H9 (cell line): ENCODE data around the gene DOK5. TPM values are rescaled to one million over a fixed set of nuclear protein-coding genes. Genes with fewer than 3 reads are reported as not detected.

Source experiments
- DNase-seq: peaks from one replicate; pipeline ENCODE4 v3.0.0-alpha.2; 2017
- H2AFZ ChIP-seq: one replicate; pipeline ENCODE4 v1.6.1; 2013; ENCODE audit warnings: mild to moderate bottlenecking, low read length, control low read depth, moderate library complexity
- H2AK5ac ChIP-seq: 2 replicates; pipeline ENCODE4 v1.6.1; 2013; ENCODE audit warnings: low read length, control low read depth, mixed read lengths; ENCODE audit not compliant: insufficient read length
- H2BK120ac ChIP-seq: one replicate; pipeline ENCODE4 v1.6.1; 2013; ENCODE audit warnings: low read depth, mild to moderate bottlenecking, low read length, control low read depth, inconsistent platforms; ENCODE audit not compliant: poor library complexity, severe bottlenecking
- H2BK12ac ChIP-seq: 2 replicates; pipeline ENCODE4 v1.6.1; 2013; ENCODE audit warnings: low read length, control low read depth, mixed read lengths, low read depth; ENCODE audit not compliant: insufficient read length
- H2BK15ac ChIP-seq: 2 replicates; pipeline ENCODE4 v1.6.1; 2013; ENCODE audit warnings: low read depth, low read length, control low read depth
- H2BK20ac ChIP-seq: one replicate; pipeline ENCODE4 v1.6.1; 2013; ENCODE audit warnings: low read depth, mild to moderate bottlenecking, low read length, control low read depth, inconsistent platforms; ENCODE audit not compliant: poor library complexity, severe bottlenecking
- H2BK5ac ChIP-seq: 2 replicates; pipeline ENCODE4 v1.6.1; 2013; ENCODE audit warnings: low read length, control low read depth, mixed read lengths; ENCODE audit not compliant: insufficient read length
- H3K14ac ChIP-seq: 2 replicates; pipeline ENCODE4 v1.6.1; 2013; ENCODE audit warnings: low read length, control low read depth; ENCODE audit not compliant: insufficient read depth
- H3K18ac ChIP-seq: 2 replicates; pipeline ENCODE4 v1.6.1; 2013; ENCODE audit warnings: low read depth, mild to moderate bottlenecking, mixed read lengths, low read length, control low read depth; ENCODE audit not compliant: insufficient read length
- H3K23ac ChIP-seq: 2 replicates; pipeline ENCODE4 v1.6.1; 2013; ENCODE audit warnings: low read length, control low read depth, mixed read lengths, low read depth; ENCODE audit not compliant: insufficient read length
- H3K23me2 ChIP-seq: 2 replicates; pipeline ENCODE4 v1.6.1; 2013; ENCODE audit warnings: low read depth, mild to moderate bottlenecking, mixed read lengths, low read length, control low read depth; ENCODE audit not compliant: insufficient read length, poor library complexity, severe bottlenecking
- H3K27ac ChIP-seq: 2 replicates; pipeline ENCODE4 v1.5.1; 2013; ENCODE audit warnings: low read length, control low read depth, mixed read lengths, low read depth; ENCODE audit not compliant: insufficient read length
- H3K27me3 ChIP-seq: 2 replicates; pipeline ENCODE4 v1.6.1; 2013; ENCODE audit warnings: low read length, control low read depth, inconsistent platforms; ENCODE audit not compliant: insufficient read depth
- H3K4ac ChIP-seq: 2 replicates; pipeline ENCODE4 v1.6.1; 2013; ENCODE audit warnings: low read depth, mild to moderate bottlenecking, control low read depth, inconsistent platforms, low read length, moderate library complexity
- H3K4me1 ChIP-seq: 2 replicates; pipeline ENCODE4 v1.6.1; 2013; ENCODE audit warnings: low read length, control low read depth, inconsistent platforms; ENCODE audit not compliant: insufficient read depth
- H3K4me2 ChIP-seq: 2 replicates; pipeline ENCODE4 v1.6.1; 2013; ENCODE audit warnings: low read length, control low read depth, mixed read lengths; ENCODE audit not compliant: insufficient read length, insufficient read depth
- H3K56ac ChIP-seq: 2 replicates; pipeline ENCODE4 v1.6.1; 2013; ENCODE audit warnings: low read depth, mild to moderate bottlenecking, mixed read lengths, low read length, control low read depth; ENCODE audit not compliant: insufficient read length
- H3K79me1 ChIP-seq: 2 replicates; pipeline ENCODE4 v1.6.1; 2013; ENCODE audit warnings: low read depth, mild to moderate bottlenecking, moderate library complexity, low read length, control low read depth, inconsistent platforms; ENCODE audit not compliant: insufficient read depth, poor library complexity, severe bottlenecking
- H3K79me2 ChIP-seq: 2 replicates; pipeline ENCODE4 v1.6.1; 2013; ENCODE audit warnings: low read length, control low read depth, inconsistent platforms; ENCODE audit not compliant: insufficient read depth
- H3K9ac ChIP-seq: 2 replicates; pipeline ENCODE4 v1.6.1; 2013; ENCODE audit warnings: low read length, control low read depth, mixed read lengths; ENCODE audit not compliant: insufficient read length; ENCODE audit errors: extremely low read depth
- H3K9me3 ChIP-seq: one replicate; pipeline ENCODE4 v1.6.1; 2013; ENCODE audit warnings: low read depth, low read length, inconsistent platforms; ENCODE audit not compliant: control insufficient read depth
- H3T11ph ChIP-seq: one replicate; pipeline ENCODE4 v1.6.1; 2013; ENCODE audit warnings: mild to moderate bottlenecking, low read length, control low read depth, inconsistent platforms
- H4K20me1 ChIP-seq: one replicate; pipeline ENCODE4 v1.6.1; 2013; ENCODE audit not compliant: control insufficient read depth, insufficient read length, insufficient read depth
- H4K5ac ChIP-seq: 2 replicates; pipeline ENCODE4 v1.6.1; 2013; ENCODE audit warnings: low read depth, mild to moderate bottlenecking, mixed read lengths, low read length, control low read depth; ENCODE audit not compliant: insufficient read length
- H4K8ac ChIP-seq: replicated peaks from 2 replicates; pipeline ENCODE4 v1.6.1; 2013; ENCODE audit warnings: low read length, control low read depth, mixed read lengths, low read depth; ENCODE audit not compliant: insufficient read length
- H4K91ac ChIP-seq: 2 replicates; pipeline ENCODE4 v1.6.1; 2013; ENCODE audit warnings: low read depth, mild to moderate bottlenecking, moderate library complexity, mixed read lengths, low read length, control low read depth; ENCODE audit not compliant: insufficient read length
- H3K27ac Mint-ChIP-seq, 3 experiments: 2 replicates in 2 of 3; 3 replicates in 1 of 3; pipeline ENCODE4 v1.8.0; 2020 to 2021; ENCODE audit warnings: mixed read lengths in 3 of 3, mild to moderate bottlenecking in 1 of 3, moderate library complexity in 1 of 3
- H3K27me3 Mint-ChIP-seq: 2 replicates; pipeline ENCODE4 v1.8.0; 2021; ENCODE audit warnings: low read depth, mild to moderate bottlenecking, moderate library complexity, mixed read lengths
- H3K36me3 Mint-ChIP-seq, 3 experiments: 2 replicates in 2 of 3; 3 replicates in 1 of 3; pipeline ENCODE4 v1.8.0; 2020 to 2021; ENCODE audit warnings: low read depth in 3 of 3, mixed read lengths in 3 of 3; ENCODE audit not compliant: insufficient read depth in 1 of 3
- H3K4me1 Mint-ChIP-seq, 2 experiments: 2 replicates each; pipeline ENCODE4 v1.8.0; 2020; ENCODE audit warnings: mixed read lengths in 2 of 2
- H3K4me3 Mint-ChIP-seq, 2 experiments: 2 replicates in 1 of 2; 3 replicates in 1 of 2; pipeline ENCODE4 v1.8.0; 2020 to 2021; ENCODE audit warnings: mild to moderate bottlenecking in 2 of 2, mixed read lengths in 2 of 2, moderate library complexity in 1 of 2
- H3K9me3 Mint-ChIP-seq, 2 experiments: 2 replicates in 1 of 2; 3 replicates in 1 of 2; pipeline ENCODE4 v1.8.0; 2020; ENCODE audit warnings: mild to moderate bottlenecking in 2 of 2, mixed read lengths in 2 of 2, moderate library complexity in 1 of 2
- CTCF ChIP-seq: fragments of 200-600 bp; sonication (generic); conservative IDR thresholded peaks from 3 replicates; pipeline ENCODE4 v1.8.0; 2021; ENCODE audit warnings: antibody characterized with exemption, mild to moderate bottlenecking
- WGBS: extraction: QIAGEN DNeasy Blood & Tissue Kit; methylation state at CpG from one replicate; pipeline ENCODE4 v1.1.7; 2013; ENCODE audit warnings: missing lambda C conversion rate, low lambda C conversion rate, mixed read lengths; ENCODE audit not compliant: insufficient read length; ENCODE audit errors: extremely low coverage; 5-methylcytosine and 5-hydroxymethylcytosine counted together
- total RNA-seq: library from RNA; stranded (reverse); gene quantifications from 2 replicates; pipeline ENCODE4 v1.2.1, GENCODE V29; 2021

DOK5 gene
- total RNA-seq, 1 experiment from 2014 or later: 4.5 TPM

GRCh38 chr20:54456423-54456822, 19.0 kb upstream of the DOK5 start:
- peaks cover 11 to 12% of the 10 kb centered on the region in 2 experiments for H3K9me3 Mint-ChIP-seq
- DNase-seq: no peak
- no peak overlapping the region for H3K4me3 Mint-ChIP-seq

More at GRCh38 chr20:54456423-54456822, 19.0 kb upstream of the DOK5 start:
- Histone ChIP-seq H4K20me1 (no peaks in the 10 kb centered on the region), H3T11ph (no peak overlapping the region), H3K79me1 (no peaks in the 10 kb centered on the region), H2BK5ac (no peak overlapping the region), H3K23ac (no peak overlapping the region), H2BK15ac (no peak overlapping the region), H3K23me2 (no peaks in the 10 kb centered on the region), H3K56ac (no peak overlapping the region), H4K8ac (no peak overlapping the region), H3K18ac (no peak overlapping the region), H4K5ac (no peak overlapping the region), H3K4me1 (no peaks in the 10 kb centered on the region), H2BK120ac (no peak overlapping the region), H3K27me3 (no peaks in the 10 kb centered on the region), H3K9ac (no peak overlapping the region), H3K27ac (no peak overlapping the region), H3K9me3 (no peaks in the 10 kb centered on the region), H2BK20ac (no peak overlapping the region), H2AFZ (no peak overlapping the region), H2AK5ac (no peak overlapping the region), H3K14ac (no peak overlapping the region), H2BK12ac (no peak overlapping the region), H4K91ac (no peak overlapping the region), H3K4me2 (no peak overlapping the region), H3K79me2 (no peaks in the 10 kb centered on the region), H3K4ac (no peak overlapping the region)
- TF ChIP-seq CTCF: no peak
- H3K27ac Mint-ChIP-seq: no peak overlapping the region
- WGBS: no CpG with 5 or more reads among the region's 2 CpGs
- H3K27me3 Mint-ChIP-seq: no peaks in the 10 kb centered on the region
- H3K36me3 Mint-ChIP-seq: peaks cover 7 to 14% (median 8%) of the 10 kb centered on the region in 3 experiments
- peaks cover 11 to 17% of the 10 kb centered on the region in 2 experiments for H3K4me1 Mint-ChIP-seq
